ENCODE data around the gene CTRB1.

DNA sequence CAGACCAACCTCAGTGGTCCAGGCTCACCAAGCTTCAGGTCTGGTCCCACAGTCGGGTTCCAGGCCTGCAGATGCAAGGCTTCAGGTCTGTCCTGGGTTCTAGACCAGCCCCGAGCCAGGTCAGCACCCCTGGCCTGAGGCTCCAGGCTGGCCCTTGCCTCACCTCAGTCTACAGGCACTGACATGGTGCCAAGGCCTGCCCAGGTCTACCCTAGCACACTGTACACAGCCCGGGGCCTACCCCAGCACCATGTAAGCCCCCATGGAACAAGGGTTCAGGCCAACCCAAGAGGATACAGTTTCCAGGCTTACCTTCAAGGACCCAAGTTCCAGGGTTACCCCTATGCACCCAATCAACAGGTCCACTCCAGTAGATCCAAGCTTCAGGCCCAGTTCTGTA, 43.7 kb upstream of the CTRB1 start:
- TF ChIP-seq, protein P1, sequence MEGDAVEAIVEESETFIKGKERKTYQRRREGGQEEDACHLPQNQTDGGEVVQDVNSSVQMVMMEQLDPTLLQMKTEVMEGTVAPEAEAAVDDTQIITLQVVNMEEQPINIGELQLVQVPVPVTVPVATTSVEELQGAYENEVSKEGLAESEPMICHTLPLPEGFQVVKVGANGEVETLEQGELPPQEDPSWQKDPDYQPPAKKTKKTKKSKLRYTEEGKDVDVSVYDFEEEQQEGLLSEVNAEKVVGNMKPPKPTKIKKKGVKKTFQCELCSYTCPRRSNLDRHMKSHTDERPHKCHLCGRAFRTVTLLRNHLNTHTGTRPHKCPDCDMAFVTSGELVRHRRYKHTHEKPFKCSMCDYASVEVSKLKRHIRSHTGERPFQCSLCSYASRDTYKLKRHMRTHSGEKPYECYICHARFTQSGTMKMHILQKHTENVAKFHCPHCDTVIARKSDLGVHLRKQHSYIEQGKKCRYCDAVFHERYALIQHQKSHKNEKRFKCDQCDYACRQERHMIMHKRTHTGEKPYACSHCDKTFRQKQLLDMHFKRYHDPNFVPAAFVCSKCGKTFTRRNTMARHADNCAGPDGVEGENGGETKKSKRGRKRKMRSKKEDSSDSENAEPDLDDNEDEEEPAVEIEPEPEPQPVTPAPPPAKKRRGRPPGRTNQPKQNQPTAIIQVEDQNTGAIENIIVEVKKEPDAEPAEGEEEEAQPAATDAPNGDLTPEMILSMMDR (CRISPR knock-in tag; IDR thresholded peaks at IDR 0.05): no peak
- TF ChIP-seq, protein P2, sequence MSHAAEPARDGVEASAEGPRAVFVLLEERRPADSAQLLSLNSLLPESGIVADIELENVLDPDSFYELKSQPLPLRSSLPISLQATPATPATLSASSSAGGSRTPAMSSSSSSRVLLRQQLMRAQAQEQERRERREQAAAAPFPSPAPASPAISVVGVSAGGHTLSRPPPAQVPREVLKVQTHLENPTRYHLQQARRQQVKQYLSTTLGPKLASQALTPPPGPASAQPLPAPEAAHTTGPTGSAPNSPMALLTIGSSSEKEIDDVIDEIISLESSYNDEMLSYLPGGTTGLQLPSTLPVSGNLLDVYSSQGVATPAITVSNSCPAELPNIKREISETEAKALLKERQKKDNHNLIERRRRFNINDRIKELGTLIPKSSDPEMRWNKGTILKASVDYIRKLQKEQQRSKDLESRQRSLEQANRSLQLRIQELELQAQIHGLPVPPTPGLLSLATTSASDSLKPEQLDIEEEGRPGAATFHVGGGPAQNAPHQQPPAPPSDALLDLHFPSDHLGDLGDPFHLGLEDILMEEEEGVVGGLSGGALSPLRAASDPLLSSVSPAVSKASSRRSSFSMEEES (CRISPR knock-in tag; IDR thresholded peaks at IDR 0.05): no peak
- TF ChIP-seq TCF12 (IDR thresholded peaks at IDR 0.05) (no peak), TCF12 (CRISPR knock-in tag; IDR thresholded peaks at IDR 0.05) (no peak), ZNF282 (IDR thresholded peaks at IDR 0.05; ENCODE audit: partially characterized antibody) (no peak), ISX (CRISPR knock-in tag; conservative IDR thresholded peaks at IDR 0.05) (no peak), IRF2 (CRISPR knock-in tag; IDR thresholded peaks at IDR 0.05) (no peak), ZNF572 (CRISPR knock-in tag; IDR thresholded peaks at IDR 0.05) (no peak)
- TF ChIP-seq, protein P3, sequence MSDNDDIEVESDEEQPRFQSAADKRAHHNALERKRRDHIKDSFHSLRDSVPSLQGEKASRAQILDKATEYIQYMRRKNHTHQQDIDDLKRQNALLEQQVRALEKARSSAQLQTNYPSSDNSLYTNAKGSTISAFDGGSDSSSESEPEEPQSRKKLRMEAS (IDR thresholded peaks at IDR 0.05): no peak
- TF ChIP-seq, protein P4, sequence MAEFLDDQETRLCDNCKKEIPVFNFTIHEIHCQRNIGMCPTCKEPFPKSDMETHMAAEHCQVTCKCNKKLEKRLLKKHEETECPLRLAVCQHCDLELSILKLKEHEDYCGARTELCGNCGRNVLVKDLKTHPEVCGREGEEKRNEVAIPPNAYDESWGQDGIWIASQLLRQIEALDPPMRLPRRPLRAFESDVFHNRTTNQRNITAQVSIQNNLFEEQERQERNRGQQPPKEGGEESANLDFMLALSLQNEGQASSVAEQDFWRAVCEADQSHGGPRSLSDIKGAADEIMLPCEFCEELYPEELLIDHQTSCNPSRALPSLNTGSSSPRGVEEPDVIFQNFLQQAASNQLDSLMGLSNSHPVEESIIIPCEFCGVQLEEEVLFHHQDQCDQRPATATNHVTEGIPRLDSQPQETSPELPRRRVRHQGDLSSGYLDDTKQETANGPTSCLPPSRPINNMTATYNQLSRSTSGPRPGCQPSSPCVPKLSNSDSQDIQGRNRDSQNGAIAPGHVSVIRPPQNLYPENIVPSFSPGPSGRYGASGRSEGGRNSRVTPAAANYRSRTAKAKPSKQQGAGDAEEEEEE (CRISPR knock-in tag; IDR thresholded peaks at IDR 0.05; ENCODE audit: borderline replicate concordance): no peak
- TF ChIP-seq, protein P5, sequence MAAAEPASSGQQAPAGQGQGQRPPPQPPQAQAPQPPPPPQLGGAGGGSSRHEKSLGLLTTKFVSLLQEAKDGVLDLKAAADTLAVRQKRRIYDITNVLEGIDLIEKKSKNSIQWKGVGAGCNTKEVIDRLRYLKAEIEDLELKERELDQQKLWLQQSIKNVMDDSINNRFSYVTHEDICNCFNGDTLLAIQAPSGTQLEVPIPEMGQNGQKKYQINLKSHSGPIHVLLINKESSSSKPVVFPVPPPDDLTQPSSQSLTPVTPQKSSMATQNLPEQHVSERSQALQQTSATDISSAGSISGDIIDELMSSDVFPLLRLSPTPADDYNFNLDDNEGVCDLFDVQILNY (CRISPR knock-in tag; conservative IDR thresholded peaks at IDR 0.05): no peak
